ENCODE results near the gene LUZP2. TPM values are rescaled to one million over a fixed set of nuclear protein-coding genes. Genes with fewer than 3 reads are reported as not detected.

The LUZP2 gene
- total and polyA plus RNA-seq, 9 of the 15 experiments (the other 6 are each of a cell fraction or from before 2014, with no cell fraction given) = not detected

GRCh38 chr11:24932110-24933000 lies 435.5 kb downstream of the LUZP2 start:
- in situ Hi-C loops (cut with MboI) = no loop called here
- no peaks in the 10 kb centered on the region for H3K4me1 ChIP-seq (replicated peaks in 1 of 2; ENCODE audit: control insufficient read depth in 2 of 2, insufficient read depth in 2 of 2, low read length in 2 of 2)
- H3K27ac ChIP-seq (ENCODE audit: extremely low read depth, low read depth, low read length) = no peak overlapping the region
- intact Hi-C loops (cut with micrococcal nuclease) = no loop called here
- no peak overlapping the region for H3K9ac ChIP-seq (ENCODE audit: insufficient read depth in 1 of 2, low read depth in 2 of 2, low read length in 2 of 2)
- TF ChIP-seq NFIC (IDR thresholded peaks at IDR 0.05) (peak; percentile 65), ZNF780A (CRISPR knock-in tag; IDR thresholded peaks at IDR 0.05) (no peak)
- no peaks in the 10 kb centered on the region for H3K79me2 ChIP-seq (ENCODE audit: control insufficient read depth, insufficient read depth, low read length)
- no peaks in the 10 kb centered on the region for H3K36me3 ChIP-seq (ENCODE audit: control insufficient read depth, insufficient read depth, low read length)
- ChIA-PET POLR2A (no interaction called here), CTCF (ENCODE audit: low intra/inter-chr PET ratio) (no interaction called here)
- no peak overlapping the region for H3K4me3 ChIP-seq
- no TSS peak for BruUV-seq (replicated peaks)
- FAIRE-seq (no peak), DNase-seq (ENCODE audit: extremely low read depth in 1 of 4, low spot score in 3 of 4) (no peak), ATAC-seq (no peak)
- WGBS (ENCODE audit: insufficient coverage, low coverage, missing lambda C conversion rate) = 2% methylated on average over 9 of the region's 9 CpGs
- no peaks in the 10 kb centered on the region for H3K9me1 ChIP-seq (ENCODE audit: control insufficient read depth, insufficient read depth, low read length)
- H3K4me2 ChIP-seq (ENCODE audit: insufficient read depth, low read length) = no peak overlapping the region
- no peaks in the 10 kb centered on the region for H4K20me1 ChIP-seq (replicated peaks; ENCODE audit: control insufficient read depth, insufficient read depth, low read length)
- H2AFZ ChIP-seq (ENCODE audit: low read depth, low read length) = no peak overlapping the region
- no peaks in the 10 kb centered on the region for H3K27me3 ChIP-seq (ENCODE audit: control insufficient read depth in 2 of 2, insufficient read depth in 2 of 2, low read length in 2 of 2)
- no peaks in the 10 kb centered on the region for H3K9me3 ChIP-seq (replicated peaks; ENCODE audit: control insufficient read depth, insufficient read depth, low read depth, low read length)

GRCh38 chr11:24934733-24935439 lies 438.0 kb downstream of the LUZP2 start:
- no peak overlapping the region for H2AFZ ChIP-seq (ENCODE audit: low read depth, low read length)
- 0% methylated on average over 1 of the region's 1 CpG for WGBS (ENCODE audit: insufficient coverage, low coverage, missing lambda C conversion rate)
- H3K9me1 ChIP-seq (ENCODE audit: control insufficient read depth, insufficient read depth, low read length) = no peaks in the 10 kb centered on the region
- no peak for DNase-seq (ENCODE audit: extremely low read depth in 1 of 4, low spot score in 3 of 4)
- H3K4me2 ChIP-seq (ENCODE audit: insufficient read depth, low read length) = no peak overlapping the region
- H3K4me1 ChIP-seq (replicated peaks in 1 of 2; ENCODE audit: control insufficient read depth in 2 of 2, insufficient read depth in 2 of 2, low read length in 2 of 2) = no peaks in the 10 kb centered on the region
- ATAC-seq = no peak
- H3K27ac ChIP-seq (ENCODE audit: extremely low read depth, low read depth, low read length) = no peak overlapping the region
- no peaks in the 10 kb centered on the region for H3K36me3 ChIP-seq (ENCODE audit: control insufficient read depth, insufficient read depth, low read length)
- FAIRE-seq = no peak
- no TSS peak for BruUV-seq (replicated peaks)
- CTCF ChIA-PET (ENCODE audit: low intra/inter-chr PET ratio) = no interaction called here
- no peaks in the 10 kb centered on the region for H3K27me3 ChIP-seq (ENCODE audit: control insufficient read depth in 2 of 2, insufficient read depth in 2 of 2, low read length in 2 of 2)
- in situ Hi-C loops (cut with MboI) (no loop called here), intact Hi-C loops (cut with micrococcal nuclease) (no loop called here)
- no peak overlapping the region for H3K4me3 ChIP-seq
- H3K9ac ChIP-seq (ENCODE audit: insufficient read depth in 1 of 2, low read depth in 2 of 2, low read length in 2 of 2) = no peak overlapping the region
- no peaks in the 10 kb centered on the region for H3K9me3 ChIP-seq (replicated peaks; ENCODE audit: control insufficient read depth, insufficient read depth, low read depth, low read length)
- no peaks in the 10 kb centered on the region for H4K20me1 ChIP-seq (replicated peaks; ENCODE audit: control insufficient read depth, insufficient read depth, low read length)
- POLR2A ChIA-PET = no interaction called here
- H3K79me2 ChIP-seq (ENCODE audit: control insufficient read depth, insufficient read depth, low read length) = no peaks in the 10 kb centered on the region
- no peak for TF ChIP-seq NEUROD1 (IDR thresholded peaks at IDR 0.05; ENCODE audit: borderline replicate concordance, low read depth, low read length, partially characterized antibody)
- TF ChIP-seq SMARCA4 (IDR thresholded peaks at IDR 0.05) = no peak
- no peak for TF ChIP-seq SIN3B (IDR thresholded peaks at IDR 0.05; ENCODE audit: low read depth)
- no peak for TF ChIP-seq FOXJ3 (CRISPR knock-in tag; IDR thresholded peaks at IDR 0.05)
- no peak for TF ChIP-seq KLF13 (tag; IDR thresholded peaks at IDR 0.05; ENCODE audit: borderline replicate concordance, low read depth)
- no peak for TF ChIP-seq ZFX (CRISPR knock-in tag; IDR thresholded peaks at IDR 0.05)
- no peak for TF ChIP-seq ELK1 (CRISPR knock-in tag; IDR thresholded peaks at IDR 0.05)
- TF ChIP-seq ILF3 (IDR thresholded peaks at IDR 0.05; ENCODE audit: borderline replicate concordance) = no peak
- TF ChIP-seq ATF4 (CRISPR knock-in tag; IDR thresholded peaks at IDR 0.05) = no peak
- TF ChIP-seq CSDE1 (IDR thresholded peaks at IDR 0.05) = no peak
- no peak for TF ChIP-seq ZNF444 (CRISPR knock-in tag; IDR thresholded peaks at IDR 0.05)
- no peak for TF ChIP-seq KDM1A (IDR thresholded peaks at IDR 0.05)
